GM18867 (cell line): Measurements from ENCODE around the gene HLA-DQA2.
"Not testable (repeated sequence)": the region's sequence is repeated elsewhere in the genome, so short reads cannot be mapped to it uniquely, and the experiment has no call there.

Source experiments
- ATAC-seq: cut with Tn5 transposase; IDR thresholded peaks from one replicate; pipeline ENCODE4 v1.9.1; 2021; ENCODE audit warnings: mild to moderate bottlenecking, moderate library complexity; ENCODE audit not compliant: unreplicated experiment

Gene HLA-DQA2

DNA sequence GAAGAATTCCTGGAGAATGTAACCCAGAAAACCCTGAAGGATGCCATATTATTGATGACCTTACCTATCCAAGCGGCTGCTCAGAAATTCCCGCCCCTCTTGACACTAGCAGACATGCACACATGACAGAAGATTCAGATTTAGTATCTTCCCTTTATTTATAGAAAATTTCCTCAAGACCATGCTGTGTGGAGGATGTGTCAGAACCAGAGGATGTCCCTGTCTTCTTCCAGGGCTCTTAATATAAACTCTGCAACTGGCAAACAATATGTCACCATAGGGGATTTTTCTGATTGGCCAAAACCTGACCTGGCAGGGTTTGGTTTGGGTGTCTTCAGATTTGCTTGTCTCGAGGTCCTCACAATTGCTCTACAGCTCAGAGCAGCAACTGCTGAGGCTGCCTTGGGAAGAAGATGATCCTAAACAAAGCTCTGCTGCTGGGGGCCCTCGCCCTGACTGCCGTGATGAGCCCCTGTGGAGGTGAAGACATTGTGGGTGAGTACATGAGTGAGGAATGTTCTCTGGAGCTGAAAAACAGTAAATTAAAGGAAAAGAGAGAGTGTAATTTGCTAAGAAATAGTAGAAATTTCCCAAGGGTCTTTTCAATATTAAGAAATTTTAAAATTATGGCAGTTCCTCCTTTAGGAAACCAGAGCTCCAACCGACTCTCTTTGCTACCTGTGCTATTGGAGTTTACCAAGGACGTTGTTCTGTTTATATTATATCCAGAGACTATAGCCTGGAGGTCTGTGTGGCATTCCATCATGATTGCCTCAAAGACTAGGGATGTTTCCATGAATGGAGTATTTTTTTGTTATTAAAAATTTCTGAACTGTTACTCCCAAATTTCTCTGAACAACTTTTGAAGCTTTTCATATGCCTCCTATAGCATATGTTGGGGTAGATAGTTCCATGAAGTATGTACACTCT lies at the start of gene HLA-DQA2:
TSS of gene HLA-DQA2 (plus strand) at position 361 of the 930 bp plus-strand sequence. CDS start at position 414, 53 bp downstream.
- no peak for ATAC-seq

DNA sequence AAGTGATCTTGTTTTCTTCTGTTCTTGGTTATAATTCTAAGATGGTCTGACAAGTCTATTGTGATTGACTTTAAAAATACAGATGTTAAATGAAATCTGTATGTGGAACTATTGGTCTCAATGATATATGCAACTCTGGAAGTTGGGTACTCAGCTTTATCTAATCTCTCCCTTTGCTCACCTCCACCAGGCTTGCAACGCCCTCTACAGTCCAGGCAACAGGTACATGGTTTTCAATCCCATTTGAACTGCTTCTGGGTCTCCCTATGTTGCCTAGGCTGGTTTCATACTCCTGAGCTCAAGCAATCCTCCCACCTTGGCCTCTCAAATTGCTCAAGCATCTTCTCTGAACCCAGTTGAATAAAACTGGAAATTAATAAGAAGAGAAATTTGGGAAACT lies 49.2 kb upstream of the HLA-DQA2 start:
- peak; percentile 50 for ATAC-seq

DNA sequence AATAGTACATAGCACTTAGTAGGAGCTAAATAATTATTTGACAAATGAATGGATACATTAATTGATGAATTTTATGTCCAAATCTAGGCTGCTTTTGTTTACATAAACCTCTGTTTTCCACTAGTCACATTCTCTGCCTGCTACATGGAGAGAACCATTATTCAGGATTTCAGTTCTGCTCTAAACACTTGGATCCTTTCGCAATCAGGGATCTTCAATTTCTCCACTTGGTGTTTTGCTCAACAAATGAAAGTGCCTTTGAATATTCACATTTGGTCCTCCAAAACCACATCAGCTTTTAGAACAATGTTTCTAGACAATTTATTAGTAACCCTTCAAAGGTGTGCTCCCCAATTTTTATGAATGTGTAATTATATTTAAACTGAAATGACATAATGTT lies 44.2 kb upstream of the HLA-DQA2 start:
- ATAC-seq: no peak

DNA sequence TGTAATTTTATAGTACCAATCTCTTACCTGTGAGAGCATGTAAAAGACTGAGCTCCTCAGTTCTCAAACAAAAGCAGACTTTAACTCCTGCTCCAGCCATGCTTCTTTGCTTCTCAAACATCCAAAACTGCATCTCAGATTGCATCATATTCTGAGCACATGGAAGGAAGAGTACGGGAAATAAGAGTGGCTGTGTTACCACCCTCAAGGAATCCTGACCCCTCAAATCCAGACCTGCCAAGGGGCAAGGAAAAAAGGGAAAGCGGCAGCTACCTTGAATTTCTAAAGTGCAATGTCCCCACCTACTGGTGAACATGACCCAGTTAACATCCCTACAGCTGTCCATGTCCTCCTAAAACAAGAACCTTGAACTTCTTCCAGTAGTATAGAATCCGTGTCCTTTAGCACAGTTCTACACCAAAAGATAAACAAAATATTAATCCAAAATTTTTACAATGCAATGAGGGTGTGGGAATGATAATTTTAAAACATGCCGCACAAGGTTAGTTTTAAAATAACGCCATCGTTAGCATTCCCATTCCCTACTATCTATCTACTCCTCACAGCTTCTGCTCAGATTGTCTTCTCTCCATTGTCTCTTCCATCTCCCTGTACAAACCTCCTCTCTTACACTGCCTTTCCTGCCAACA lies 40.7 kb upstream of the HLA-DQA2 start:
- ATAC-seq: no peak

DNA sequence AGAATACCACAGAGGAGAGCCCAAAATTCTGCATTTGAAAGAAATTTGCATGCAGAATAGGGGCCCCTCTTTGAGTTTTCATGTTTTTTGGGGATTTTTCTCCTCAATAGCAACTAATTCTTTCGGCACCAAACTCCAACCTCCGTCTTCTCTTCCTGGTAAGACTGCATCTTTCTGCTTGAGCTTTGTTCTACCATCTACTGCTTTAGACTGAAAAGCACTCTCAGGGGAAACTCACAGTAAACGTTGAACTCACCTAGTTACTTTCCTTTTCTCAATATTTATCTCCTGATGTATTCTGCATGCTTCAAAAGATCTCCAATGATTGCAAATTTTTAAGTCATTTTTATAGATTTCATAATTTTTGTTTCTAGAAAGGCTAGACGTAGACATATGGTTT lies 37.8 kb upstream of the HLA-DQA2 start:
- ATAC-seq: no peak

DNA sequence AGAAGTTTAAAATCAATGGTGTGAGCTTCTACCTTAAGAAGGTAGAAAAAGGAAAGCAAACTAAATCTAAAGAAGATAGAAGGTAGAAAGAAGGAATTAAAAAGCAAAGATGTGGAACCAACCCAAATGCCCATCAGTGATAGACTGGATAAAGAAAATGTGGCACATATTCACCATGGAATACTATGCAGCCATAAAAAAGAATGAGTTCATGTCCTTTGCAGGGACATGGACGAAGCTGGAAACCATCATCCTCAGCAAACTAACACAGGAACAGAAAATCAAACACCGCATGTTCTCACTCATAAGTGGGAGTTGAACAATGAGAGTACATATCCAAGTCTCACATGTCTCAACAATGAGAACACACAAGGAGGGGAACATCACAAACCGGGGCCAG lies 36.0 kb upstream of the HLA-DQA2 start:
- ATAC-seq: not testable (repeated sequence)

DNA sequence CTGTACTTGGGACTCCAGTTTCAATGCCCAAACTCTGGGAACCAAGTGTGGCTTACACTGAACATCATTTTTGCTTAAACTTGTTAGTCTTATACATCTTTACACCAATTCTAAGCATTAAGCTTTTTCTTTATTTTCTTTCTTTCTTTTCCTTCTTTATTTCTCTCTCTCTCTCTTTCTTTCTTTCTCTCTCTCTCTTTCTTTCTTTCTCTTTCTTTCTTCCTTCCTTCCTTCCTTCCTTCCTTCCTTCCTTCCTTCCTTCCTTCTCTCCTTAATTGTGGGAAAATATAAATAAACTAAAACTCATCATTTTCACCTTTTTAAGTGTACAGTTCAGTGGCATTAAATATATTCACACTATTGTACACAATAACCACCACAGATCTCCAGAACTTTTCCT lies 31.6 kb upstream of the HLA-DQA2 start:
- no peak for ATAC-seq

DNA sequence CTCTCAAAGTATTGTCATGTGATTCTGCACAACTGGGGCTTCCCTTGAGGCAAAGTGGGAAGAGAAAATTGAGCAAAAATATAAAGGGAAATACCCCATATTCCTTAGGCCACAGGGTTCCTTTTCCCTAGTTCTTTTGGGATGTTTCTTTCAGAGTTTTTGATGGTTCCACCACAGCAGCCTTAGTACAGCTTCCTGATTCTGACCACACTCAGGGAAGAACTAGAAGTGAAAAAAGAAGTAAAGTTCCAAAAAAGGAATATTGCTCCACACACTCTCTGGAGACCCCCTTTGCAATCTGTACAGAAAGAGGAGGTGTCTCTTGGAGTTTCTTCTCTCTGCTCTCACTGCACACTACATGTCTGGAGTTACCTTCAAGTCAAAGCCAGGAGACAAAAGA lies 27.9 kb upstream of the HLA-DQA2 start:
- no peak for ATAC-seq

DNA sequence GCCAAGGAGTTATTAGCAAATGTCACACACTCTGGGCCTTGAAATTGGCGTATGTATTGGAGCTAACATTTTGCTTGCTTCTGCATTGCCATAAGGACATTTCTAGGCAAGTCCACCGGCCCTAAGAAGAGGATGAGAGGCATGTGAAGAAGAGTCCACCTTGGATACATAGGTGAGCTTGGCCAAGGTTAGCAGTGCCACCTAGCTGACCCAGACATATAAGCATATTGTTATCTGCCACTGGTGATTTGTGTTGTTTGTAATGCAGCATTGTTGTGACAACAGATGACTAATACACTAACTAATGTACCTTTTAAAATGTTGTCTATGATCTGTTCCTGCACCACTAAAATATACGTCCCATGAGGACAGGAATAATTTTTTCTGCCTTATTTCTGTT lies 24.8 kb upstream of the HLA-DQA2 start:
- no peak for ATAC-seq

DNA sequence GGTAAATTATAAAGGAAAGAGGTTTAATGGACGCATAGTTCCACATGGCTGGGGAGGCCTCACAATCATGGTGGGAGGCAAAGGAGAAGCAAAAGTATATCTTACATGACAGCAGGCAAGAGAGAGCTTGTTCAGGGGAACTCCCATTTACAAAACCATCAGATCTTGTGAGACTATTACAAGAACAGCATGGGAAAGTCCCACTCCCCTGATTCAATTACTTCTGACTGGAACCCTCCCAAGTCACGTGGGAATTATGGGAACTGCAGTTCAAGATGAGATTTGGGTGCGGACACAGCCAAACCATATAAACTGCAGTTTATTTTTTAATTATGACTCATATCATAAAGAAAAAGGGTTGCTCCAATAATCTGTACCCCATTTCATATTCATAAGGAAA lies 22.3 kb upstream of the HLA-DQA2 start:
- ATAC-seq: no peak

DNA sequence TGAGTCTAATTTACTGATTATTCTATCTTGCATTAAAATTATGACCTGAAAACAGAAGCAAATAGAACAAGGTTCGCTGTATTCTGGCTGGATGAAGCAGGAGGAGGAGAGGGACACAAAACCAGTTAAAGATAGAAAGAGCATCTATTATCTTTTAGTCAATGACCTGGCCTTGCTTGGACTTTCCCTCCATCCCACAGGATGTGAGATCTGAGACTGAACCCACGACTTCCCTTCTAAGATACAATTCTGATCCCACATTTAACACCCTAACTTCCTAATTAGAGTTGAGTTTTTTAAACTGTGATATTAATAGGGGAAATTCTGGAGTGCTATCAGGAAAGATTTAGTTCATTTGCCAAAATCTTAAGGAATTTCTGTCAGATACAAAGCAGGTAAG lies 3.1 kb upstream of the HLA-DQA2 start:
- ATAC-seq: no peak

DNA sequence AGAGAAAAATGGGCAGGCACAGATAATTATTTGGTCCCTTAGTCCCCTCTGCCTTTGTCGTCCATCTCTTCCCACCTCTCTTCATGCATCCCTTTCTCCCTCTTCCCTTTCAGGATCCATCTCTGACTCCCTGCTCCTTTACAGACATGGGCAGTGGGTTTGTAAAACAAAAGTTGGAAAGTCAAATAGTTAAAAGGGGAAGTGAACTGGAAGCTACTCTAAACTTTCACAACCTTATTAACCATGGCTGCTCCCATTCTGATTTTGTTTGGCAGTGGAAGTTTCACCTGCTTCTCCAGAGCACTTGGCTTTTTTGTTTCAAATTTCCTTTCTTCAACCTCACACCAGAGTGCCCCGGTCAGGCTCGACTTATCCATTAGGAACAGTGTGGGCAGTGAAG lies 1.2 kb downstream of the HLA-DQA2 start:
- ATAC-seq: no peak

DNA sequence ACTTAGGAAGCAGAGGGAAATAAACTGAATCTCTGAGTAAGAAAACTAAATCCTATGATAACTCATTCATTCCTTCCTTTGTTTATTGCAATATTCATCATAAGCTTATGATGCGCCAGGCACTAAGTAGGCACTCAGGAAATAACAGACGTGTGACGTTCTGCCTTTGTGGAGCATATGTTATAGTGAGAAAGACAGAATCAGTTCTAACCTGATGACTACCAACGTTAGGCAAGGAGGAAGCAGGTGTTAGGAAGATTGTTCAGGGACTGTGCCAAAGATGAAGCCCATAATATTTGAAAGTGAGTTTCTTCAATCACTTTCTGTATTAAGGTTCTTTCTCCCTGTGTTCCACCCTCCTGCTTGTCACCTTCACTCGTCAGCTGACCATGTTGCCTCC lies 3.6 kb downstream of the HLA-DQA2 start:
- no peak for ATAC-seq

DNA sequence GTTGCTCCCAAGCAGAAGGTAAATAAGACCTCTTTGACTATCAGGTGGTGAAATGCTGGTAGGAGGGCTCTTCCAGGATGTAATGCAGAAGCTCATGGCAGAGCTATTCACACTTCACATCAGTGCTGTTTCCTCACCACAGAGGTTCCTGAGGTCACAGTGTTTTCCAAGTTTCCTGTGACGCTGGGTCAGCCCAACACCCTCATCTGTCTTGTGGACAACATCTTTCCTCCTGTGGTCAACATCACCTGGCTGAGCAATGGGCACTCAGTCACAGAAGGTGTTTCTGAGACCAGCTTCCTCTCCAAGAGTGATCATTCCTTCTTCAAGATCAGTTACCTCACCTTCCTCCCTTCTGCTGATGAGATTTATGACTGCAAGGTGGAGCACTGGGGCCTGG lies 4.5 kb downstream of the HLA-DQA2 start:
- not testable (repeated sequence) for ATAC-seq

DNA sequence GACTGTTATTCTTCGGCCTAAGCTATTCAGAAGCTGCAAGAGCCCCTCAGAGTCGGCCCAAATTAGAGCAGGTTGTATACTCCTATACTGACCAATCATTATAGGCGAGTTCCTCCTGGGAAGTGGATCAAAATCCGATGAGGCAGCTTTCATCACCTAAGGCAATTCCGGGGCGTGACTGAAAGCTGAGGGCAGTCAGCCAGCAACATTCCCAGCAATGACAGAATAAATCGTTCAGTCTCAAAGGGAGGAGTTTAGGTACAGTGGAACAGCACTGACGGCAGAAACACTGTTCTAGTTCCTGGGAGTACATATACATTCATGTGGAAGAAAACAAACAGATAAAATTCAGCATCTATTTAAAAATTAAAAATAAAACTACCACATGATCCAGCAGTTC lies 11.4 kb downstream of the HLA-DQA2 start:
- no peak for ATAC-seq

DNA sequence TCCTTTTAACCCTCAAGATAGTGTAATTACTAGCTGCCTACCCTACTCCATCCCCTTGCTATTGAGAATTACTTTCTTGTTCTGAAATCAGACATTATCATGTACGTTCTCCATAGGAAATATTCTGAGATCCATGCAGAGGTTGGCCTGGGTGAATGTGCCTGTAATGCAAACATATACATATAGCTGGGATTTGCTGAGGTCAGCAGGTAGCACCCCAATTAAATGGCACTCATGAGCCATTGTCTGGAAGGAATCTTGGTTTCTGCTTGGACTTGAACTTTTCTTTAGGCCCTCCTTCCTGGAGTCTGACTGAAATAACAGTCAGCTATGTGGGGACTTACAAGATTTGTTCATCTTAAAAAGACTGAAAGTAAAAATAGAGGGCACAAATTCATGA lies 18.5 kb downstream of the HLA-DQA2 start:
- no peak for ATAC-seq

DNA sequence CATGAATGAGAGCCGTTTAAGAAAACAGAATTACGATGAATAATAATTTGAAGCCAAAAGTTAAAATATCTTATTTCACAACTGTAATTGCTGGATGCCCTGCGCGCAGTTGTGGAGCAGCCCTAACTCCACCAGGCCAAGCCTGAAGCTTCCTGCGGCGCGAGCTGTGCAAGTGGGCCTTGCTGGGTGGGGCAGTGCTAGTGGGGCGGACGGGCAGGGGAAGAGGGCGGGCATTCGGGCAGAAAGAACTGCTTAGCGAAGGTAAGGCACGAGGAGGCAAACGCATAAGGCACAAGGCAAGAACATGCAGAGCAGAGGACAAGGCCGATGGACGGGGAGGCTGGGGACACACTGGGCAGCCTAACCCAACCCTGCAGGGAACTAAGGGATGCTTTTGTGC lies 19.9 kb downstream of the HLA-DQA2 start:
- ATAC-seq: no peak

DNA sequence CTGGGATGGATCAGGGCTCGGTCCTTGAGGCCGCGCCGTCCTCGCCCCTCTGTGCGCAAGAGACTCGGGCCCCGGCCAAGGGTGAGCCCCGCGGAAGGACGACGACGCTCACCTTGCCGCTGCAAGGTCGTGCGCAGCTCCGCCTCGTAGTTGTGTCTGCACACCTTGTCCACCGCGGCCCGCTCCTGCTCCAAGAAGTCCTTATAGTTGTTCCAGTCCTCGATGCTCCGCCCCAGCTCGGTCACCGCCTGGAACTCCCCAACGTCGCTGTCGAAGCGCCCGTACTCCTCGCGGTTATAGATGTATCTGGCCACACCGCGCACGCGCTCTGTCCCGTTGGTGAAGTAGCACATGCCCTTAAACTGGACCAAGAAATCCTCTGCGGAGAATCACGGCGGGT lies 20.4 kb downstream of the HLA-DQA2 start:
- ATAC-seq: no peak

DNA sequence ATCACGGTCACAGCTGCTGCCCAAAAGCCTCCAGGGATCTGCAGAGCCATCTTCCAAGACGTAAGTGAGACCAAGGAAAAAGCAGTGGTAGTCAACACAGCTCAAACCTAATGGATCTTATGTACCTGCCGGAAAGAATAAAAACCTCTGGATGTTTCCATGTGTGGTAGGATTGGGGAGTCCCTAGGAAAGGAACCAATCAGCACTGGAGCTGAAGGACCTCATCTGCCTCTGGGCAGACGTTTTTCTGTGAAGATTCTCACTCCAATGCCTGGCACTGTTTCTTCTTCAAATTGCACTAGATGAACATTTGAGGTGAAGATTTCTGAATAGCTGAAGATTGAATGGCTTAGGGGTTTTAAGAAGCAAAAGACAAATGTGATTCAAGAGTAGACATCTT lies 22.2 kb downstream of the HLA-DQA2 start, which contains the start of gene HLA-DQB2:
TSS of gene HLA-DQB2 (minus strand) at position 112 of the 400 bp plus-strand sequence. CDS start at position 50, 62 bp downstream.
- no peak for ATAC-seq

DNA sequence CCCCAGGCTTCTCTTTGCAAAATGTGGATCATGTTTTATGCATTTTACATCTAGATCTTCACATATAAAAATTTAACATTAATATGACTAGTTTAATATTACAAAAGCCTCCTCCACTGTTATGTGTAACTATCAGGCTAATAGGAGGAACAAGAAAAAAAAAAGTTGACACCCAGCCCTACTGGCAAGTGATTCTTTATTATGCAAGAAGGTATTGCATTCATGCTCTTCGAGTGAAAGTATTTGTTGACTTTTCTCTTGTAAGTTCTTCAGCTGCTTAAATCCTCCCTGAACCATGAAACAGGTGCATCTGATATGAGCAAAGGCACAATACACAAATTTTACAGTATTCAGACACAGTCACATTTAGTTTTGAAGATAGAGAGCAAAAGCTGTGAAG lies 22.9 kb downstream of the HLA-DQA2 start:
- no peak for ATAC-seq

DNA sequence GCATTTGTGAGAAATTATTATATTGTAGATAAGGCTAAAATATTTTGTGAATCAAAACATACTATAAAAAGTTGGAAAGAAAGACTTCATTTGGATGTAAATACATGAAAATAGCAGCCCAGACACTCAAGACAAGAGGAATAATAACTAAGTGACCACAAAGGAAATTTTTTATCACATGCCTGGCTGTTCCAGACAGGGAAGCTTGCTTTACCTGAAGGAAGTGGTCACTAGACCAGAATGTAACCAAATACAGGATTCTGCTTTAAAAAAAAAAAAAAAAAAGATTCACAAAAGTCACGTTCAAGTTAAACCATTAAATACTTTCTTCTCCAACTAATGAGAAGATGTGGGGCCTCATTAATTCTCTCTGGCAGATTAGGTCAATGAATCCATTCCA lies 31.5 kb downstream of the HLA-DQA2 start:
- ATAC-seq: no peak

DNA sequence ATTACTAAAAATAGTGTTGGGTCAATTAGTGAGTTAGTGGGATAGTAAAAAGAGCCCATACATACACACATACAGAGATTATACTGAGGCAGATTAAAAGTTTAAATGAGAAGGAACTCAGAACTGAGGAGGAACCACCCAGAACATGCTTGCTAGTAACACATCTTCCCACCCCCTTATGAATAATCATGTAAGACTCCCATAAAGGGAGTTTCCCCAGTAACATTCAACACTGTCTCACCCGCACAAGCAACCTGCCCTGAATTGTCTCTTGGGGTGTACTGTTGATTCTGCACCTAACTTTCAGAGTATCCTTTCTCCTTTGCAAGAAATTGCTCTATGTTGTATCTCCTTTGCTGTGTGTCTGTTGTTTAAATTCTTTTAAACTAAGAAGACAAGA lies 33.2 kb downstream of the HLA-DQA2 start:
- ATAC-seq: no peak
